Measurements from ENCODE around the gene GOLGA8N. TPM values are rescaled to one million over a fixed set of nuclear protein-coding genes. Genes with fewer than 3 reads are reported as not detected.
"Not testable (repeated sequence)": the region's sequence is repeated elsewhere in the genome, so short reads cannot be mapped to it uniquely, and the experiment has no call there.

The GOLGA8N gene
- 4.5 and 4.8 TPM in 2 replicates for total RNA-seq
- polyA plus RNA-seq, result 1.2 and 1.6 TPM in 2 replicates
- 0.45 and 0.54 TPM in 2 replicates for polyA plus RNA-seq (2011; cell fraction: cytosol; rRNA removed)
- 14.1 and 15.9 TPM in 2 replicates for polyA plus RNA-seq (2011; cell fraction: nucleus; rRNA removed)
- 2.8 and 3.0 TPM in 2 replicates for polyA plus RNA-seq (2012)
- 6.4 and 10.9 TPM in 2 replicates for polyA minus RNA-seq
- 0.31 TPM for polyA minus RNA-seq (2011; cell fraction: cytosol; rRNA and poly(A)+ RNA removed)
- 8.6 and 8.9 TPM in 2 replicates for polyA minus RNA-seq (2011; cell fraction: nucleus; rRNA and poly(A)+ RNA removed)
- Bru-seq, nascent RNA, result percentile 29 among the genes with signal in this experiment
- BruChase-seq, experiment 1, labeled RNA remaining after a 6-hour chase, result percentile 48 among the genes with signal in this experiment
- BruChase-seq, experiment 2, labeled RNA remaining after a 2-hour chase, result percentile 40 among the genes with signal in this experiment
- long read RNA-seq, result 0 reads

DNA sequence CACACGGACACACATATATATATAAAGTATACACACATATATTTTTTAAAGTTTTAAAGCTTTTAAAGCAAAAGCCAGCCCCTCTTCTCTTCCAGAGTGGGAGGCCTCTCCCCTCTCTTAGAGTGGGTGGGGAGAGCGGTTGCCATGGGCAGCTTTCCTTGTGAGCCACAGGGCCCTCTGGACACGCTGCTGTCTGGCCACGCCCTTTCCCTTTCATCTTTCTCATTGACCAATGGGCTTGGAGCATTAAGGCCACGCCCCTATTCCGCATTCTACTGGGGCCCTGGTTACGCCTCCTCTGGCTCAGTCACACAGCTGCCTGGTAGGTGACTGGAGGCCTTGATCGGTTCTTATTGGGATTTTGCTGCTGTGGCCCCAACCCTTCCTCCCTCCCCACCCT, at the start of gene GOLGA8N:
Gene GOLGA8N, plus strand, starts transcription at position 306 of the 400 bp plus-strand sequence.
- DNase-seq (ENCODE audit: low read depth, low spot score); H3K27me3 ChIP-seq (ENCODE audit: control insufficient read depth in 2 of 2, insufficient read depth in 2 of 2, low read length in 2 of 2); H3K79me2 ChIP-seq (ENCODE audit: control insufficient read depth, insufficient read depth, low read length); FAIRE-seq; CTCF ChIA-PET; H3K9me1 ChIP-seq (replicated peaks; ENCODE audit: control insufficient read depth, extremely low read depth, insufficient read depth, low read length); H3K4me1 ChIP-seq (ENCODE audit: control insufficient read depth, extremely low read depth, insufficient read depth, low read length); H3K9ac ChIP-seq (replicated peaks; ENCODE audit: extremely low read depth, insufficient read depth, low read length); H3K4me3 ChIP-seq (replicated peaks in 1 of 3; ENCODE audit: insufficient read depth in 1 of 3, low read depth in 1 of 3, low read length in 3 of 3); dilution Hi-C loops (cut with MboI; ENCODE audit: extremely low pct_ligation_motif_present, low sequenced_read_pairs); H3K9me3 ChIP-seq (replicated peaks; ENCODE audit: control insufficient read depth, insufficient read depth, low read length); H3K36me3 ChIP-seq (ENCODE audit: control insufficient read depth in 2 of 2, extremely low read depth in 1 of 2, insufficient read depth in 2 of 2, low read length in 2 of 2); H4K20me1 ChIP-seq (replicated peaks; ENCODE audit: control insufficient read depth, extremely low read depth, insufficient read depth, low read length); POLR2A ChIA-PET; H3K27ac ChIP-seq (ENCODE audit: insufficient read depth, low read depth, low read length); intact Hi-C loops (cut with micrococcal nuclease); BruUV-seq (replicated peaks); H3K4me2 ChIP-seq (ENCODE audit: insufficient read depth, low read length); H2AFZ ChIP-seq (ENCODE audit: low read depth, low read length): not testable (repeated sequence)

DNA sequence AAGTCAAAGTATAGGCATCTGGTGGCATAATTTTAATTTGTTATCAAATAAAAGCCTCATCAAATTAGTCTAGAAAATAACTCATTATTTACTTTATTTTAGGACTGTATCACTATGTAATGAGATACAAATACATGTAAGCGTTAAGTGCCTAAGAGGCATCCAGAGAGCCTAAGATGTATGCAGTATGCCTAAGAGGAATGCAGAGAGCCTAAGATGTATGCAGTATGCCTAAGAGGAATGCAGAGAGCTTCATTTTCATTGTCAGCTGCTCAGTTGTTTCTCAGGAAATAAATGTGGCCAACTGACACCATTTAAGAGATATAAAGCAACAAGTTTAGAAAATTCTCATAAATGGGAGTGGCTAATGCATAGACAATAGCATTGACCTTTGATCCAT, 49.8 kb upstream of the GOLGA8N start:
- H2AFZ ChIP-seq (ENCODE audit: low read depth, low read length); H3K4me3 ChIP-seq (replicated peaks in 1 of 3; ENCODE audit: insufficient read depth in 1 of 3, low read depth in 1 of 3, low read length in 3 of 3); H3K36me3 ChIP-seq (ENCODE audit: control insufficient read depth in 2 of 2, extremely low read depth in 1 of 2, insufficient read depth in 2 of 2, low read length in 2 of 2); POLR2A ChIA-PET; dilution Hi-C loops (cut with MboI; ENCODE audit: extremely low pct_ligation_motif_present, low sequenced_read_pairs); BruUV-seq (replicated peaks); FAIRE-seq; H3K9me3 ChIP-seq (replicated peaks; ENCODE audit: control insufficient read depth, insufficient read depth, low read length); H3K4me1 ChIP-seq (ENCODE audit: control insufficient read depth, extremely low read depth, insufficient read depth, low read length); DNase-seq (ENCODE audit: low read depth, low spot score); H3K27ac ChIP-seq (ENCODE audit: insufficient read depth, low read depth, low read length); intact Hi-C loops (cut with micrococcal nuclease); H3K9me1 ChIP-seq (replicated peaks; ENCODE audit: control insufficient read depth, extremely low read depth, insufficient read depth, low read length); H4K20me1 ChIP-seq (replicated peaks; ENCODE audit: control insufficient read depth, extremely low read depth, insufficient read depth, low read length); H3K4me2 ChIP-seq (ENCODE audit: insufficient read depth, low read length); H3K9ac ChIP-seq (replicated peaks; ENCODE audit: extremely low read depth, insufficient read depth, low read length); H3K27me3 ChIP-seq (ENCODE audit: control insufficient read depth in 2 of 2, insufficient read depth in 2 of 2, low read length in 2 of 2); CTCF ChIA-PET; H3K79me2 ChIP-seq (ENCODE audit: control insufficient read depth, insufficient read depth, low read length): not testable (repeated sequence)

DNA sequence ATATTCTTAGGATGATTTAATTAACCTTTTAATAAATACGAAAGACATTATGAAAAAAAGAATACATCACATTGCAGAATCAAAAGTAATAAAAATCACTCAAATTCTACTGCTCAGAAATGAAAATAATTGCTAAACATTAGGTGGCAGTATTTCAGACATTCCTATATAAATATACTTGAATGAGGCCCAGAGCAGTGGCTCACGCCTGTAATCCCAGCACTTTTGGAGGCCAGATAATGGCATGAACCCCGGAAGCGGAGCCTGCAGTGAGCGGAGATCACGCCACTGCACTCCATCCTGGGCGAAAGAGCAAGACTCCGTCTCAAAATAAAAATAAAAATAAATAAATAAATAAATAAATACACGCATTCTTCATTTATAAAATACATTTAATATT, 48.1 kb upstream of the GOLGA8N start:
- H3K27me3 ChIP-seq (ENCODE audit: control insufficient read depth in 2 of 2, insufficient read depth in 2 of 2, low read length in 2 of 2); H4K20me1 ChIP-seq (replicated peaks; ENCODE audit: control insufficient read depth, extremely low read depth, insufficient read depth, low read length); dilution Hi-C loops (cut with MboI; ENCODE audit: extremely low pct_ligation_motif_present, low sequenced_read_pairs); H3K4me2 ChIP-seq (ENCODE audit: insufficient read depth, low read length); H2AFZ ChIP-seq (ENCODE audit: low read depth, low read length); DNase-seq (ENCODE audit: low read depth, low spot score); intact Hi-C loops (cut with micrococcal nuclease); FAIRE-seq; H3K4me1 ChIP-seq (ENCODE audit: control insufficient read depth, extremely low read depth, insufficient read depth, low read length); CTCF ChIA-PET; H3K36me3 ChIP-seq (ENCODE audit: control insufficient read depth in 2 of 2, extremely low read depth in 1 of 2, insufficient read depth in 2 of 2, low read length in 2 of 2); H3K79me2 ChIP-seq (ENCODE audit: control insufficient read depth, insufficient read depth, low read length); H3K9ac ChIP-seq (replicated peaks; ENCODE audit: extremely low read depth, insufficient read depth, low read length); H3K27ac ChIP-seq (ENCODE audit: insufficient read depth, low read depth, low read length); BruUV-seq (replicated peaks); H3K9me1 ChIP-seq (replicated peaks; ENCODE audit: control insufficient read depth, extremely low read depth, insufficient read depth, low read length); H3K4me3 ChIP-seq (replicated peaks in 1 of 3; ENCODE audit: insufficient read depth in 1 of 3, low read depth in 1 of 3, low read length in 3 of 3); H3K9me3 ChIP-seq (replicated peaks; ENCODE audit: control insufficient read depth, insufficient read depth, low read length); POLR2A ChIA-PET: not testable (repeated sequence)

- dilution Hi-C loops (cut with MboI; ENCODE audit: extremely low pct_ligation_motif_present, low sequenced_read_pairs); H3K36me3 ChIP-seq (ENCODE audit: control insufficient read depth in 2 of 2, extremely low read depth in 1 of 2, insufficient read depth in 2 of 2, low read length in 2 of 2); H3K9me1 ChIP-seq (replicated peaks; ENCODE audit: control insufficient read depth, extremely low read depth, insufficient read depth, low read length); H4K20me1 ChIP-seq (replicated peaks; ENCODE audit: control insufficient read depth, extremely low read depth, insufficient read depth, low read length); intact Hi-C loops (cut with micrococcal nuclease); H3K27me3 ChIP-seq (ENCODE audit: control insufficient read depth in 2 of 2, insufficient read depth in 2 of 2, low read length in 2 of 2); CTCF ChIA-PET; H3K4me3 ChIP-seq (replicated peaks in 1 of 3; ENCODE audit: insufficient read depth in 1 of 3, low read depth in 1 of 3, low read length in 3 of 3); H2AFZ ChIP-seq (ENCODE audit: low read depth, low read length); DNase-seq (ENCODE audit: low read depth, low spot score); H3K4me1 ChIP-seq (ENCODE audit: control insufficient read depth, extremely low read depth, insufficient read depth, low read length); POLR2A ChIA-PET; H3K9me3 ChIP-seq (replicated peaks; ENCODE audit: control insufficient read depth, insufficient read depth, low read length); BruUV-seq (replicated peaks); H3K27ac ChIP-seq (ENCODE audit: insufficient read depth, low read depth, low read length); FAIRE-seq; H3K9ac ChIP-seq (replicated peaks; ENCODE audit: extremely low read depth, insufficient read depth, low read length); H3K79me2 ChIP-seq (ENCODE audit: control insufficient read depth, insufficient read depth, low read length); H3K4me2 ChIP-seq (ENCODE audit: insufficient read depth, low read length): not testable (repeated sequence)
These were observed 38.7 kb upstream of the GOLGA8N start for GRCh38 chr15:32554587-32554986.
